ENCODE data around the gene CPZ. TPM values are rescaled to one million over a fixed set of nuclear protein-coding genes. Genes with fewer than 3 reads are reported as not detected.

CPZ gene
- total RNA-seq, 4 donors from 2014 or later, result 4.1 to 12.9 (median 6.5) TPM

DNA sequence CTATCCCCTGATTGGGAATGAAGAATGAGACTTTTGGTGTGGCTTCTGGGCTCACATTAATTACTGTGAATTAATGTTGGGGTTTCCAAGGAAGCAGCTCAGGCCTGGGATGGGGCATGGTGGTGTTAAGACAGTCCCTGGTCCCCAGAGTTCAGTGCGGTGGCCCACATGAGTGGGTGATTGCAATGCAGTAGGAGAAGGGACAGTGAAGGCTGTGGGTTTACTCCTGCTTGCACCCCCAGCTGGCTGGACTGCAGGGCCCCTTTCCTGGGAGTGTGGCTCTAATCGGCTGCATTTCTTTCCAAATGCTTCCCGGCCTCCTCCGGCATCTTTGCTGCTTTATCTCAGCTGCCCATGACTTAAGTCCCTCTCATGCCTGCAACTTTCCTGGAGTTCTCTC is 40.5 kb upstream of the CPZ start:
- intact Hi-C loops (cut with DNase I), result no loop called here
- Histone ChIP-seq H3K27ac (no peak overlapping the region), H3K27me3 (no peaks in the 10 kb centered on the region), H3K4me1 (peaks cover 12 to 15% of the 10 kb centered on the region in 2 donors), H3K36me3 (no peaks in the 10 kb centered on the region), H3K4me3 (replicated peaks in 1 of 3) (no peak overlapping the region), H3K9me3 (no peaks in the 10 kb centered on the region)
- TF ChIP-seq, protein P1, sequence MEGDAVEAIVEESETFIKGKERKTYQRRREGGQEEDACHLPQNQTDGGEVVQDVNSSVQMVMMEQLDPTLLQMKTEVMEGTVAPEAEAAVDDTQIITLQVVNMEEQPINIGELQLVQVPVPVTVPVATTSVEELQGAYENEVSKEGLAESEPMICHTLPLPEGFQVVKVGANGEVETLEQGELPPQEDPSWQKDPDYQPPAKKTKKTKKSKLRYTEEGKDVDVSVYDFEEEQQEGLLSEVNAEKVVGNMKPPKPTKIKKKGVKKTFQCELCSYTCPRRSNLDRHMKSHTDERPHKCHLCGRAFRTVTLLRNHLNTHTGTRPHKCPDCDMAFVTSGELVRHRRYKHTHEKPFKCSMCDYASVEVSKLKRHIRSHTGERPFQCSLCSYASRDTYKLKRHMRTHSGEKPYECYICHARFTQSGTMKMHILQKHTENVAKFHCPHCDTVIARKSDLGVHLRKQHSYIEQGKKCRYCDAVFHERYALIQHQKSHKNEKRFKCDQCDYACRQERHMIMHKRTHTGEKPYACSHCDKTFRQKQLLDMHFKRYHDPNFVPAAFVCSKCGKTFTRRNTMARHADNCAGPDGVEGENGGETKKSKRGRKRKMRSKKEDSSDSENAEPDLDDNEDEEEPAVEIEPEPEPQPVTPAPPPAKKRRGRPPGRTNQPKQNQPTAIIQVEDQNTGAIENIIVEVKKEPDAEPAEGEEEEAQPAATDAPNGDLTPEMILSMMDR (IDR thresholded peaks at IDR 0.05), result no peak
- TF ChIP-seq POLR2A (IDR thresholded peaks at IDR 0.05), result no peak
- DNase-seq, result no peak
- WGBS, 2 donors, result 90 to 93% methylated on average over 4 of the region's 4 CpGs

DNA sequence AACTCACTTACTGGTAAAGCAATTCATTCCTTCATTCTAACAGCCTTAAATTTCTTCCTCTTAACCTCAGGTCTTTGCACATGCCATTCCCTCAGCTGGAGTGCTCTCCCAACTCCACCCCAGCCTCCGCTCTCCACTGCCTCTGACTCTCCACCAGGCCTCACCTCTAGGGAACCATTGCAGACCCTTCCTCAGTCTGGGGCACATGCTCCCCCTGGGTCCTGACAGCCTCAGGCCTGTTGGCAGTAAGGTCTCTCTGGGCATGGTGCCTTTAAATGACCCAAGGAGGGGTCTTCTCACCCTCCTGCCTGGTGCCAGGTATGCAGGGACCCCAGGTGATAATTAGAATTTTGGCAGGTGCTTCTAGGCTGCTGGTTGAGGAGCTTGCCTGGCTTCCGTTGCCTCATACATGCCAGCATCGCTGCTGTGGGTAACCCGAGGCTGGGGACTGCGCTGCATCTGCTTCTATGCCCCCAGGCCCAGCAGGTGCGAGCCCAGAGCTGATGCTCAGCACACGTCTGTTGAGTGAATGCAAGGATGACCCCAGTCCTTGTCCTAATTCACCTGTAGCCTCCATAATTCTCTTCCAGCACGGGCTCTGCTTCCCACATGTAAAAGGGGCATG is 39.9 kb upstream of the CPZ start:
- Histone ChIP-seq H3K4me3 (replicated peaks in 1 of 3) (no peak overlapping the region), H3K27me3 (no peaks in the 10 kb centered on the region), H3K27ac (no peak overlapping the region), H3K4me1 (peaks cover 12 to 16% of the 10 kb centered on the region in 2 donors), H3K36me3 (no peaks in the 10 kb centered on the region), H3K9me3 (no peaks in the 10 kb centered on the region)
- DNase-seq, result no peak
- intact Hi-C loops (cut with DNase I), result no loop called here
- WGBS, 2 donors, result 81 to 98% methylated on average over 2 to 8 of the region's 8 CpGs
- TF ChIP-seq, protein P1 (IDR thresholded peaks at IDR 0.05), result no peak
- no peak for TF ChIP-seq POLR2A (IDR thresholded peaks at IDR 0.05)

DNA sequence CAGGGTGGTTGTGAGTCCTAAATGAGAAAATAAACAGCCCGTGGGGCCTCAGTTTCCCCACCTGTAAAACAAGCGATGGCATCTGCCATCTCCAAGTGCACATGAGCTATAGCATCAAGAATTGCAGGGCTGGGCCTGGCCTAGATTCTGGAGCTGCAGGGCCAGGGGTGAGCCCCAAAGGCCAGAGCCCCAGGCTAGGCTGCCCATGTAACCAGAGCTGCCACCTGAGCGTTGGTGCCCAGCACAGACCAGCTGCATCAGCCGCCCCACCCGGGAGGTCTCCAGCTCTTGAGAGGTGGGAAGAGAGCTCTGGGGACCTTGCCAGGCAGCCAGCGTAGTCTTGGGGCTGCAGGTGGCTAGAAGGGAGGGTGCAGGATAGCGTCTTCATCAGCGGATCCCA is 39.3 kb upstream of the CPZ start:
- 85 to 93% methylated on average over 7 to 8 of the region's 8 CpGs for WGBS, 2 donors
- Histone ChIP-seq H3K4me1 (peaks cover 12 to 16% of the 10 kb centered on the region in 2 donors), H3K9me3 (no peaks in the 10 kb centered on the region), H3K4me3 (replicated peaks in 1 of 3) (no peak overlapping the region), H3K36me3 (no peaks in the 10 kb centered on the region), H3K27me3 (no peaks in the 10 kb centered on the region), H3K27ac (no peak overlapping the region)
- no peak for DNase-seq
- intact Hi-C loops (cut with DNase I), result no loop called here
- TF ChIP-seq POLR2A (IDR thresholded peaks at IDR 0.05), result no peak
- TF ChIP-seq, protein P1 (IDR thresholded peaks at IDR 0.05), result no peak

DNA sequence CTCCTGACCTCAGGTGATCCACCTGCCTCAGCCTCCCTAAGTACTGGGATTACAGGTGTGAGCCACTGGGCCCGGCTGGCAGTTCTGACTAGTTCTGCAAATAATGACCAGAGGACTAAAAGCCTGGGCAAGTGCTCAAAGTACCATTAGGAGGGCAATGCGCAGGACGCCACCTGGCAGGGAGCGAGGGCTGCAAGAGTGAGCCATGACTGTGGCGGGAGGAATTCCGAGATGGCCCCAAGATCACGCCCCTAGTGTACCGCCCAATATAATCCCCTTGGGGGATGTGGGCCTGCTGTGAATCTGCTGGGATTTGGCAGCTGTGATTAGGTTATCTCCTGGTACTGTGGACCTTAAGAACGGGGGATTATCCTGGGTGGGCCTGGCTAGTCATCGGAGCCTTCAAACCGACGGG is 38.6 kb upstream of the CPZ start:
- TF ChIP-seq, protein P1 (IDR thresholded peaks at IDR 0.05), result no peak
- no peak for TF ChIP-seq POLR2A (IDR thresholded peaks at IDR 0.05)
- no peak overlapping the region for H3K4me3 ChIP-seq (replicated peaks in 1 of 3)
- no peak overlapping the region for H3K27ac ChIP-seq
- intact Hi-C loops (cut with DNase I), result no loop called here
- DNase-seq, result no peak
- H3K9me3 ChIP-seq, result no peaks in the 10 kb centered on the region
- H3K36me3 ChIP-seq, result no peaks in the 10 kb centered on the region
- H3K4me1 ChIP-seq, result peaks cover 12 to 16% of the 10 kb centered on the region in 2 donors
- 86 to 94% methylated on average over 9 to 12 of the region's 12 CpGs for WGBS, 2 donors
- H3K27me3 ChIP-seq, result no peaks in the 10 kb centered on the region

DNA sequence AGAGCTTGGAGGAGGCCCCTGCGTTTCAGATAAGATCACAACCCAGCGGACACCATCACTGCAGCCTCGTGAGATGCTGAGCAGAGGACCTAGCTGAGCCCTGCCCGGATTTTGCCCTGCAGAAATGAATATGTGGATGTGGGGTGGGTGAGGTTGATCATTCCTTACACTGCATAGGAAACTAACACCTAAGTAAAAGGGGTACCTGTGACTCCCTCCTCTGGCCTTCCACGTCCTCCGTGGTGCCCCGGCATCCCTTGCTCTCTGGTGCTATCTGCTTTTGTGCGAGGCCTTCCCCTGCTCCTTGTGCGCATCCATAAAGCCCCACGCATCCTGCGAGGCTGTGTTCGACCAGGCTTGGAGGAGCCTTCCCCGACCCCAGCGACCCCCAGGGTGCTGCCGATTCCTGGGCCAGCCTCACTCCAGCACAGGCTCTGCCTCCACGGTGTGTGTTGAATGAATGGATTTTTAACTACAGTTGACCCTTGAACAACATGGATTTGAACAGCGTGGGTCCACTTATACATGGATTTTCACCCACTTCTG is 37.9 kb upstream of the CPZ start:
- Histone ChIP-seq H3K27me3 (no peaks in the 10 kb centered on the region), H3K36me3 (no peaks in the 10 kb centered on the region), H3K4me3 (replicated peaks in 1 of 3) (no peak overlapping the region), H3K27ac (no peak overlapping the region), H3K9me3 (no peaks in the 10 kb centered on the region), H3K4me1 (peaks cover 12 to 16% of the 10 kb centered on the region in 2 donors)
- WGBS, 2 donors, result 90 to 95% methylated on average over 17 of the region's 17 CpGs
- intact Hi-C loops (cut with DNase I), result no loop called here
- no peak for DNase-seq
- no peak for TF ChIP-seq POLR2A (IDR thresholded peaks at IDR 0.05)
- TF ChIP-seq, protein P1 (IDR thresholded peaks at IDR 0.05), result no peak

All from thyroid gland (tissue), 4 donors.